Islet precursor cell (in vitro differentiated cells): ENCODE measurements around the gene TSSC4.
A peak's percentile ranks its signal among the peaks of the same experiment; 100 is the strongest.

Source experiments
- DNase-seq: peaks from one replicate; pipeline ENCODE4 v3.0.0-alpha.2; 2018

TSSC4 gene

DNA sequence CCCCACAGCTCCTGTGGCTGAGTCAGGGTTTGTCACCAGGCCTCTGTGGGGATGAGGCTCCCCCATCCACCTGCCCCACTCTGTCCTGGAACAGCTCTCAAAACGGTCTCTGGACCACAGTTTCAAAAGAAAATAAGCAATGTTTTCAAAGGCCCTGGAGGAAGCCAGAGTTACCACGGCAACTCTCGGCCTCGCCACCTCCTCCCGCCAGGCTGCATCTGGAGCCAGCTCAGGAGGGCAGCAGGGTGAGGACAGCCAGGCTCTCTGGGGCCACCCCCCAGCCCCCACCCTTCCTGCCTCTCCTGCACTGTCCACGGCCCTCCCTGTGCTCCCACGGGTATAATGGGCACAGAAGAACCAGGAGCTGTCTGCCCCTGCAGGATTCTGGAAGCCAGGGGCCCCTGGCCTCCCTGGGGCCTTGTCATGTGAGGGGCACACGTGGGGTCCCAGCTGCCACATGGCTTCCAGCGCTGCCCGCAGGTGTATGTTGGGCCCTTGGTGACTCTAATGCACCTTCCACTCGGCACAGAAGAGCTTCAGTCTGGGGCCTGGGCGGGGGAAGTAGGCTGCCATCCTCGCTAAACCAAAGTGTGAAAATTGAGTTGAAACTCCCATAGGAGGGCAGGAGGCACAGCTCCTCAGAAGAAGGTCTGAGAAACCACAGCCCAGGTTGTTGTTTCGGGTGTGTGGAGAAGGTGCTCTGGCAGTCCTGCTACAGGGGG is 13.1 kb upstream of the TSSC4 start:
- no peak for DNase-seq

DNA sequence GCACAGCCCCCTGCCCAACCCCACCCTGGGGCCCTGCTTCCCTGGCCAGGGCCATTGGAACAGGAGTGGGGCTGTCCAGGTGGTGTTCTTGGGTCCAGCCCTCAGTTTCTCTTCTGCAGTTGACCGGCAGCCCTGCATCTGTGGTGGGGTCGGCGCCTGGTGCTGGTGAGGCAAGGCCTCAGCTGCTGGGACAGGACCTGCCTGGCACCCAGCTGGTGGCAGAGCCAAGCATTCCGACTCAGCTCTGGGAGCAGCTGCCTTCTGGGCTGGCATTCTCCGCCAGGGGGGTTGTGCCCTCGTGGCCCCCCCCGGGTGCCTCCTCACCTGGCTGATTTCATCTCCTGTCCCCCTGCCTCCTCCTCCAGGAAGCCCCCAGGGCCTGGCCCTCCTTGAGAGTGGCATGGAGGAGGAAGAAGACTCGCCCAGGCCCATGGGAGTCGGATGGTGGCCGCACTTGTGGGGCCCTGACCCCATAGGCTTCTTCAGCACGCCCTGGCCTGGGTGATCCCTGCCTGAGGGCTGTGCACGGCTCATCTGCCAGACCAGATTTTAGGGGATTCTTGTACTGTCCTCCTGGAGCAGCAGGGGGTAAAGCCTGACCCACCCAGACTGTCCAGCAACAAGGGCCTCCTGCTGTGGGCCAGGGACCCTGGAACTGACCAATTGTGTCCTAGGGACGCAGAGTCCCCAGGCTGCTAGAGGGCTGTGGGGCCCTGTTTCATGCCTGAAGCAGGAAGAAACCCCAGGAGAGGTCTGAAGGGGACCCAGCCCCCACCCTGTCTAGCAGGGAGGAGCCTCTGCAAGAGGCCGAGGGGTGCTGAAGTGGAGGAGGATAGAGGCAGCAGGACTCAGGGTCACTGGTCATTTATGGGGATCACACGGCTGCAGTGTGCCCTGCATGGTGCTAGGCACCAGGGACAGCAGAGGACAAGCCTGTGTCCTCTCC is 11.8 kb upstream of the TSSC4 start:
- DNase-seq: no peak

DNA sequence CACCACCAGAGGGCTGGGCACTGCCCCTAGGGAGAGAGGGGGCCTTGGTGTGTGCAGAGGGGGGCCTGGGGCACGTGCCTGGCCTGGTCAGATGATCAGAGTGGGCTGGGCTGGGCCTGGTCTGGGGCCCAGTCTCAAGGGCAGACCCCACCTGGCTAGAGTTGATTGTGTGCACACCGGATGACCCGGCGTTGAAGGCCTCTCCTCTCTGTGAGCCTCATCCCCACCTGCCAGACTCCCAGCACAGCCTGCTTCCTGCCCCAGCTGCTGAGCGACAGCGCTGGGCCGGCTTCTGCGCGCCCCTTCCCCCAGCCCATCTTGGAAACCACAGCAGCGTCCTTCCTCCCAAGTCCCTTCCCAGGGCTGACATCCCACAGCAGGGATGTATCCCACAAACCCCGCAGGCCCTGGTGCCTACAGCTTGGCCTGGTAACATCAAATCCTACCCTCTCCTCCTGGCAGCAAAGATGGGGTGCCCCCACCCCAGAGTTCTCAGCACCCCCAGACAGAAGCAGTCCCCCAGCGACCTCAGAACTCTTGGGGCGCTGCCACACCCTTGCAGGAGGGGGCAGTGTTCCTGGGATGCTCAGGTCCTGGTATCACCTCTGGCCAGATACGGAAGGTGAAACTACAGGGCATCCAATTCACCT is 11.0 kb upstream of the TSSC4 start:
- no peak for DNase-seq

DNA sequence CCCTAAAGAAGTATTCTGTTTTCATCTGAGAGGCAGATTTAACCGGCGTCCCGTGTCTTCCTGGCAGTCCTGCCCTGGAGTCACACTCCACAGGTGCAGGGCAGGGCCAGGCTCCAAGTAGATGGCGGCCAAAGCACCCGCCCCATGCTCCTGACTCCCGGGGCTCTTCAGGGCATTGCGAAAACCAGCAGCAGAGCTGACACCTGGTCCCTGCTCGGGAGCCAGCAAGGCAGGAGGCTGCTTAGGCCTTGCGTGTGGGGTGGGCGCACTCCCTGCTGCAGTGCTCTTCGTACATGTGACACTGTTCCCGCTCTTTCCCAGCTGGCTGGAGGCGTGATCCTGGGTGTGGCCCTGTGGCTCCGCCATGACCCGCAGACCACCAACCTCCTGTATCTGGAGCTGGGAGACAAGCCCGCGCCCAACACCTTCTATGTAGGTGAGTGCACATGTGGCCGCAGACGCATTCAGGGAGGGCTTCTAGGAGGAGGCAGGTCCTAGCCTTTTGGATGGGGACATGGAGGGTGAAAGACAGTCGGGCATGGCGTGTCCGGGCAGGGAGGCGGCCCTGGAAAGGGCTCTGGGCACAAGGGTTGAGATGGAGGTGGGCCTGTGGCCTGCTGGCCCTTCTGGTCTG is 10.3 kb upstream of the TSSC4 start:
- DNase-seq: no peak

DNA sequence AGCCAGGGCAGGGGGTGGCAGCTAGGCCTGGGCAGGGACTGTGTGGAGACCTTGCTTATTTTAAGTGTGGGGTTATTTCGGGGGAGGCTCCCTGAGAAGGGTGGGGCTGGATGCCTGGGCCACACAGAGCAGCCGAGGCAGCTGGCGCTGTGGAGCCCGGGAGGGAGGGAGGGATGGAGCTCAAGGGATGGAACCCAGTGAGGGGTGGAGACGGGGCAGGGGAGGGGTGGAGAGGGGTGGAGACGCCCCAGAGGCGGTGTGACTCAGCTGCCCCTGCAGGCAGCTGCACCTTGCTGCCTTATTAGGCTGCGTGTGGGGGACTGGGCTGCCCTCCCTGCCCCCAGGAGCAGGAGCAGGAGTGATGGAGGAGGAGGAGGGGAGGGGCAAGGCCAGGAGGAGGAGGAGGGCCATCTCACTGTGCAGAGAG is 9.8 kb upstream of the TSSC4 start:
- DNase-seq: peak; percentile 88

DNA sequence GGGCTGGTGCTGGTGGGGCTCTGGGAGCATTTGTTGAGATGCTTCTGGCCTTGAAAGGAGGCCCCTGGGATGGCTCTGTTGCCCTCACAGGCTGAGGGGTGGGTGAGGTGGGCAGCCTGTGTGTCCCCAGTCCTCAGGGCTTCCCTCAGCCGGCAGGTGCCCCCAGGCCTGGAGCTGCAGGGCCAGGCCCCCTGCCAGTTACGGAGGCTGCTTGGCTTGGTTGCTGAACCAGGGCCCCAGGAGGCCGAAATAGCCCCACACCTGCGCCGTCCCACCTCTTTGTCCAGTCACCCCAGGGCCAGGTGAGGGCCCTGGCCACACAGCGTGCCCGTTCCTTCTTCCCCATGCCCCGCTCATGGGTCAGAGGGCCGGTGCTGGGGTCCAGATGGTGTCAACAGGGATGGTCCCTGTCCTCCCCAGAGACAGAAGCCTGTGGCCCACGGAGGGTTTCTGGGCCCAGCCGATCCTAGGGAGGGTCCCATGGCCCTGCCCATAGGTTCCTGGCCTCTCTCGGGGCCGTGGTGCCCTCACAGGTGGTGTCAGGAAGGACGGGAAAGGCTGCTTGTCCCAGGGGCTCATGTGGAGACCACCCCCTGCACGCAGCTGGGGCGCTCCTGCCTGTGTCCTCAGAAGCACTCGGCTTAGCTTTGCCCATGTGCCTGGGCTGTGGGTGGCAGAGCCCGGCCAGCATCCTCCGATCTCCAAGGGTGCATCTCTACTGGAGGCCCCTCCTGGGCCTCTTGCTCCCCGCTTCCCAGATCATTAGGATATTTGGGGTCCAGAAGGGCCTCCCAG is 9.2 kb upstream of the TSSC4 start:
- DNase-seq: no peak

DNA sequence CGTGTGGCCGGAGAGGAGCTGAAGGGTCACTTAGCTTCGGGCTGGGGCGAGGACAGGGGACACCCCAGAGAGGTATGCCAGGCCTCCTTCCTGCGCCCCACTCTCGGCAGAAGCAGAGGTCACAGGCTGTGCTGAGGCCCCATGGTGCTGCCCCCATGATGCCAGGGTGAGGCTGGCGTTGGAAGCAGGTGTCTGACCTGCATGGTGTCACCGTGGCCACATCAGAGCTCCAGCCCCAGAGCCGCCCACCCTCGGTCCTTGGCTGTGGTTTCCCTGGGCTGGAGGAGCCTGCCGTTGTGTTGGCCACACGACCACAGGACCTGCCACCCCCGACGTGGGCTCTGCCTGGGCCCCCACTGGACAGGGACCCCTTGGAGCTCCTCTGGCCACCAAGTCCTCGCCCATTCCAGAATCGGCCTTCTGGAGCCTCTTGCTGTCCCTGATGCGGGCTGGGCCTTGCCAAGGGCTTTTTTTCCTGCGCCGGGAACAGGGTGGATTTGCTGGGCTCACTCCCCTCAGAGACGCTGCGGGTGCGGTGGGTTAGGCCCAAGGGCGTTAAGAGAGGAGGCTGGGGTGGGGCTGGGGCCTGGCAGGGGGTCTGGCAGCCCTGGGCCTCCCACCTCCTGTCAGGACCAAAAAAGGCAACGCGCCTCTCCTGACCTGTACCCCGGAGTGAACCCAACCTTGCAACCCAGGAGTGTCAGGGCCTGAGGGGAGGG is 8.2 kb upstream of the TSSC4 start:
- DNase-seq: no peak

DNA sequence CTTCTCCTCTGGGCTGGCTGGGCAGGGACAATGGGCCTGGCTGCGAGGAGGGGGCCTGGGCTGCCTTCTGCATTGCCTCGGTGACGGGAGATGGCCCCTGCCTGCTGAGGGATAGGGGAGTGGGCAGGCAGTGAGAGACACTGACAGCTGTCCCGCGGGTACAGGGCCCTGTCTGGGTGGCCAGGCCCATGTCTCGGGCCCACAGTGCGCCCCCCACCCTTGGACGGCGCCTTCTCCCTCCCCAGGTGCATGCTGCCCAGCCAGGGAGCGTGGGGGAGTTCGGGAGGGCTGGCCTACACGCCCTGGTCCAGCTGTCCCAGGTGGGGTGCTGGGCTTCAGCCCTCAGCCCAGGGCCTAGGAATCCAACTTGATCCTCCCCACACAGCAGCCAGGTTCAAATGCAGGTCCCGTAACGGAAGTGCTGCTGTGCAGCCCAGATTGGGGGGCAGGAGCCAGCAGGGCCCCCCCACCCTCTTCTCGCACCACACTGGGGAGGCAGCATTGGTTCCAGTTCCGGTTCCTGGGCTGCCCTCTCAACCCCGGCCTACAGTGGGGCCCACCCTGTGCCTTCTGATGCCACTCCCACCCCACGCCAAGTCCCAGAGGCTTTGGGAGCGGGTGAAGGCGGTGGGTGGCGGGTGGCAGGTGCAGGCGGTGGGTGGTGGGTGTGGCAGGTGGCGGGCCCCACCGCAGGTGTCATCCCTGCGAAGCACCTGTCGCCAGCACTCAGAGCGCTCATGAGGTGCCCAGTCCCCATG is 7.3 kb upstream of the TSSC4 start:
- DNase-seq: no peak

- no peak for DNase-seq
Measured at GRCh38 chr11:2393941-2394817, 6.4 kb upstream of the TSSC4 start.

DNA sequence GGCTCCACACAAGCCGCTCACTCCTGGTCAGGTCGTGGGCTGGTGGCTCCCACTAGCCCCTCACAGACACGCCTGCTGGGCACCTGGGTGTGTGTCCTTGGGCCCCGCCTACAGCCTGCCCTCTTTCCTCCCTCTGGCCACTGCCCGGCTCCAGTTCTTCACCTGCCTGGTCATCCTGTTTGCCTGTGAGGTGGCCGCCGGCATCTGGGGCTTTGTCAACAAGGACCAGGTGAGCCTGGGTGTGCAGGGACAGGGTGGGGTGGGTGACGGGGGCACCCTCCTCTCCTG is 5.8 kb upstream of the TSSC4 start:
- DNase-seq: no peak

DNA sequence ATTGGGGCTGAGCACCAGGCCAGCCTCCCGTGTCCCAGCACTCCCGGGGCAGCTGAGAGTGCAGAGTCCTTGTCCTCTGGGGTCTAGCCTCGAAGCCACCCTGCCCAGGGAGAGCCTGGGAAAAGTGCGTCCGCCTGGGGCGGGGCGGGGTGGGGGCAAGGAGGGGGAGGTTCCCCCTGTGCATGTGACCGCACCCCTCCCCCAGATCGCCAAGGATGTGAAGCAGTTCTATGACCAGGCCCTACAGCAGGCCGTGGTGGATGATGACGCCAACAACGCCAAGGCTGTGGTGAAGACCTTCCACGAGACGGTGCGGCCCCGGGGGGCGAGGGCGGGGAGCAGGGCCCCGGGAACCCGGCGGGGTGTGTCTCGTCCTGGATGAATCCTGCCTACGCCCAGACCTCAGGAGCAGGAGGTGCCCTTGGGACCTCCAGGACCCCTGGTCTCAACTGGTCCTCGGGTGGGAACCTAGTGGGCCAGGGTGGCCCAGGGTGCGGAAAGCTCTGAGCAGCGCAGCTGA is 5.3 kb upstream of the TSSC4 start:
- DNase-seq: no peak

GRCh38 chr11:2395856-2396255 is 4.7 kb upstream of the TSSC4 start:
- DNase-seq: no peak

DNA sequence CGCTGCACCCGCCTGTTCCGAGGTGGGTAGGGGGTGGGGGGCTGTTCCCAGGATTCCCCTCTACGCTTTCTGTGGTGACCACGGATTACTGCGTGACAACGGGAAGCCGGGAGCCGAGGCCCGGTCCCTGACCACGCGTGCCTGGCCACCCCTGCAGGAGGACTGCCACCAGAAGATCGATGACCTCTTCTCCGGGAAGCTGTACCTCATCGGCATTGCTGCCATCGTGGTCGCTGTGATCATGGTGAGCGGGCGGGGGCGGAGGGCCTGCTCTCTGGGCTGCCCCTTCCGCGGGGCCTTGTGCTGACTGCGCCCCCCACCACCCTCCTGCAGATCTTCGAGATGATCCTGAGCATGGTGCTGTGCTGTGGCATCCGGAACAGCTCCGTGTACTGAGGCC is 4.1 kb upstream of the TSSC4 start:
- no peak for DNase-seq

DNA sequence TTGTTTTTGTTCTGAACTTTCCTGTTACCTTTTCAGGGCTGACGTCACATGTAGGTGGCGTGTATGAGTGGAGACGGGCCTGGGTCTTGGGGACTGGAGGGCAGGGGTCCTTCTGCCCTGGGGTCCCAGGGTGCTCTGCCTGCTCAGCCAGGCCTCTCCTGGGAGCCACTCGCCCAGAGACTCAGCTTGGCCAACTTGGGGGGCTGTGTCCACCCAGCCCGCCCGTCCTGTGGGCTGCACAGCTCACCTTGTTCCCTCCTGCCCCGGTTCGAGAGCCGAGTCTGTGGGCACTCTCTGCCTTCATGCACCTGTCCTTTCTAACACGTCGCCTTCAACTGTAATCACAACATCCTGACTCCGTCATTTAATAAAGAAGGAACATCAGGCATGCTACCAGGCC is 3.5 kb upstream of the TSSC4 start:
- DNase-seq: no peak

GRCh38 chr11:2398664-2399355 is 1.7 kb upstream of the TSSC4 start:
- no peak for DNase-seq

GRCh38 chr11:2399488-2400068 is 972 bp upstream of the TSSC4 start:
- no peak for DNase-seq

GRCh38 chr11:2400762-2401435 is 349 bp downstream of the TSSC4 start:
- no peak for DNase-seq

DNA sequence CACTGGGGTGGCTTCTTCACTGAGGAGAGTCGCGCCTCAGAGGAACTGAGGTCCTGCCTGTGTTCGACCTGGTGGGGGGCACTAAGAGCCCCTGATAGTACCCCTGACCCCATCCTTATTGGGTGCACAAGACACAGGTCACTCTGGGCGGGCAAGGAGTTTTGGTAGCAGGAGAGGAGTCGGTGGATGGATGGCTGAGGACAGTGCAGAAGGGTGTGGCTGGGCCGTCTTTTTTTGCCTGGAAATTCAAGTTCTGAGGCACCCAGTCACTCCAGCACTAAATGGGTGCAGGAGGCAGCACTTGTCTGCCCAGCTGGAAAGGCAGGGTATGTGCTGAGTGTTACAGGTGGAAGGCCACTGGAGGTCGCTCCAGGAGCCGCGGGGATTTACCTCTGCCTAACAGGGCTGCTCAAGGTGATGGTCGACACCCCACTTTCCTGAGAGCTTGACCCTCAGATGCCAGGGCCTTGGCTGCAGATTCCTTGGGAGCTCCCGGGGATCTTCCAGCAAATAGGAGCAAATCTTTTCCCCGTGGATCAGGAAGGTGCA is 960 bp downstream of the TSSC4 start:
- DNase-seq: no peak
